HCT116 (cell line): Measurements from ENCODE around the gene SEPTIN2. TPM values are rescaled to one million over a fixed set of nuclear protein-coding genes. Genes with fewer than 3 reads are reported as not detected.

ENCODE experiments used
- ATAC-seq: fragments of 200-7000 bp; cut with Tn5 transposase; 2 replicates; pipeline ENCODE4 v1.9.1; 2020; ENCODE audit warnings: mild to moderate bottlenecking, moderate library complexity
- BruUV-seq: library from RNA; stranded (reverse); fragments of 400-500 nt; replicated peaks from 2 replicates; lab custom pipeline; 2021; lab: Mats Ljungman, UMichigan
- CTCF ChIA-PET: fragments of 300-600 bp; sonication (Branson Sonifier 250); formaldehyde crosslinking; loops from one replicate; lab custom pipeline; 2021; ENCODE audit warnings: antibody characterized with exemption; lab: Charles Lee
- POLR2A ChIA-PET: fragments of 300-600, 350-600 bp; sonication (Branson Sonifier 250); formaldehyde crosslinking; loops from one replicate; lab custom pipeline; 2021; ENCODE audit warnings: antibody characterized with exemption; lab: Charles Lee
- RAD21 ChIA-PET, 2 experiments: fragments of 300-600 bp; sonication (Branson Sonifier 250); formaldehyde crosslinking; loops; one replicate each; lab custom pipeline; 2023; ENCODE audit warnings: low total read pairs in 2 of 2; ENCODE audit not compliant: uncharacterized antibody in 2 of 2, unreplicated experiment in 2 of 2, low non-redundant PET in 1 of 2; lab: Charles Lee
- DNase-seq: peaks from one replicate; pipeline ENCODE4 v3.0.0-alpha.2; 2010; ENCODE audit warnings: low read depth, low spot score
- H2AFZ ChIP-seq: fragments of 200-600 bp; shearing (Covaris generic), sonication (generic); 2 replicates; pipeline ENCODE4 v1.6.1; 2017; ENCODE audit warnings: low read depth, mixed run types, mixed read lengths, antibody characterized with exemption, low read length; ENCODE audit not compliant: poor library complexity, severe bottlenecking
- H3K27ac ChIP-seq: 2 replicates; pipeline ENCODE4 v1.5.1; 2012; ENCODE audit warnings: low read depth, low read length
- H3K27me3 ChIP-seq: fragments of 200-600 bp; sonication (generic); 2 replicates; pipeline ENCODE4 v1.6.1; 2016; ENCODE audit warnings: mixed run types, low read length, mixed read lengths; ENCODE audit not compliant: insufficient read depth
- H3K36me3 ChIP-seq, 2 experiments: fragments of 200-500 bp in 1 of 2; fragments of 200-600 bp in 1 of 2; sonication (Bioruptor generic) in 1 of 2; sonication (generic) in 1 of 2; 2 replicates each; pipeline versions ENCODE4 v1.5.1 to v1.6.1; 2014 to 2016; ENCODE audit warnings: low read length in 2 of 2, inconsistent platforms in 1 of 2, mixed read lengths in 1 of 2, mixed run types in 1 of 2; ENCODE audit not compliant: insufficient read depth in 2 of 2, control insufficient read depth in 1 of 2
- H3K4me1 ChIP-seq, 2 experiments: fragments of 200-600 bp in 1 of 2; sonication (generic) in 1 of 2; 2 replicates each; pipeline versions ENCODE4 v1.5.1 to v1.6.1; 2012 to 2017; ENCODE audit warnings: low read length in 2 of 2, inconsistent platforms in 1 of 2, mild to moderate bottlenecking in 1 of 2, mixed read lengths in 1 of 2, mixed run types in 1 of 2, moderate library complexity in 1 of 2; ENCODE audit not compliant: insufficient read depth in 2 of 2, control insufficient read depth in 1 of 2
- H3K4me2 ChIP-seq: fragments of 200-600 bp; sonication (generic); 2 replicates; pipeline ENCODE4 v1.6.1; 2017; ENCODE audit warnings: mixed run types, low read length, mixed read lengths
- H3K4me3 ChIP-seq, 2 experiments: fragments of 200-600 bp in 1 of 2; sonication (generic) in 1 of 2; replicated peaks in 1 of 2; 2 replicates each; pipeline ENCODE4 v1.5.1; 2011 to 2016; ENCODE audit warnings: low read length in 2 of 2, control low read depth in 1 of 2, low read depth in 1 of 2, mild to moderate bottlenecking in 1 of 2, mixed read lengths in 1 of 2, mixed run types in 1 of 2
- H3K79me2 ChIP-seq: fragments of 200-600 bp; sonication (generic); 2 replicates; pipeline ENCODE4 v1.6.1; 2017; ENCODE audit warnings: mild to moderate bottlenecking, mixed run types, low read length, moderate library complexity, mixed read lengths; ENCODE audit not compliant: insufficient read depth
- H3K9ac ChIP-seq: fragments of 200-600 bp; sonication (generic); 2 replicates; pipeline ENCODE4 v1.6.1; 2016; ENCODE audit warnings: low read length, mixed read lengths
- H3K9me2 ChIP-seq: fragments of 200-600 bp; sonication (generic), shearing (Covaris generic); 2 replicates; pipeline ENCODE4 v1.6.1; 2017; ENCODE audit warnings: mixed run types, mild to moderate bottlenecking, moderate library complexity; ENCODE audit not compliant: insufficient read depth
- H3K9me3 ChIP-seq, 2 experiments: fragments of 200-500 bp in 1 of 2; fragments of 200-600 bp in 1 of 2; sonication (Bioruptor generic) in 1 of 2; sonication (generic) in 1 of 2; 2 replicates each; pipeline ENCODE4 v1.6.1; 2014 to 2017; ENCODE audit warnings: low read length in 2 of 2, mixed read lengths in 2 of 2, inconsistent platforms in 1 of 2, low read depth in 1 of 2, mild to moderate bottlenecking in 1 of 2, mixed run types in 1 of 2, moderate library complexity in 1 of 2; ENCODE audit not compliant: control insufficient read depth in 1 of 2, insufficient read depth in 1 of 2
- H4K20me1 ChIP-seq: fragments of 200-600 bp; sonication (generic), shearing (Covaris generic); 2 replicates; pipeline ENCODE4 v1.6.1; 2017; ENCODE audit warnings: mixed run types, mild to moderate bottlenecking, moderate library complexity; ENCODE audit not compliant: insufficient read depth
- ATF3 ChIP-seq: IDR thresholded peaks from 2 replicates; pipeline ENCODE4 v1.6.1; 2012
- CBX3 ChIP-seq: IDR thresholded peaks from 2 replicates; pipeline ENCODE4 v1.6.1; 2012; ENCODE audit warnings: low read depth
- CEBPB ChIP-seq: IDR thresholded peaks from 2 replicates; pipeline ENCODE4 v1.6.1; 2012; ENCODE audit warnings: low read depth
- CTCF ChIP-seq, 3 experiments: fragments of 200-600 bp in 1 of 3; sonication (generic) in 1 of 3; IDR thresholded peaks in 2 of 3; conservative IDR thresholded peaks in 1 of 3; 2 replicates each; pipeline ENCODE4 v1.5.1; 2012 to 2017; ENCODE audit warnings: low read depth in 2 of 3, low read length in 2 of 3, antibody characterized with exemption in 1 of 3, borderline replicate concordance in 1 of 3, control low read depth in 1 of 3, mild to moderate bottlenecking in 1 of 3, mixed read lengths in 1 of 3, mixed run types in 1 of 3, moderate library complexity in 1 of 3; ENCODE audit not compliant: insufficient read depth in 1 of 3
- EGR1 ChIP-seq: IDR thresholded peaks from 2 replicates; pipeline ENCODE4 v1.6.1; 2012; ENCODE audit warnings: low read depth
- FOSL1 ChIP-seq: IDR thresholded peaks from 2 replicates; pipeline ENCODE4 v1.6.1; 2012; ENCODE audit warnings: low read depth
- JUND ChIP-seq: IDR thresholded peaks from 2 replicates; pipeline ENCODE4 v1.6.1; 2012
- MAX ChIP-seq: IDR thresholded peaks from 2 replicates; pipeline ENCODE4 v1.6.1; 2012
- RAD21 ChIP-seq: IDR thresholded peaks from 2 replicates; pipeline ENCODE4 v1.6.1; 2012; ENCODE audit warnings: low read depth, mild to moderate bottlenecking
- SP1 ChIP-seq: IDR thresholded peaks from 2 replicates; pipeline ENCODE4 v1.6.1; 2012; ENCODE audit warnings: low read depth
- TCF7L2 ChIP-seq: IDR thresholded peaks from 2 replicates; pipeline ENCODE4 v1.7.0; 2011; ENCODE audit warnings: borderline replicate concordance, inconsistent platforms; ENCODE audit not compliant: insufficient read depth, insufficient read length; ENCODE audit errors: extremely low read depth
- ZBTB33 ChIP-seq: IDR thresholded peaks from 2 replicates; pipeline ENCODE4 v1.6.1; 2011; ENCODE audit warnings: mild to moderate bottlenecking, low read length, moderate library complexity; ENCODE audit not compliant: insufficient replicate concordance; ENCODE audit errors: extremely low read depth
- intact Hi-C: fragments of 100-400 bp; cut with micrococcal nuclease; formaldehyde crosslinking; loops from 2 replicates; pipeline ENCODE4 v1.10.0; 2022
- total RNA-seq: library from RNA; stranded (reverse); gene quantifications from one replicate; pipeline ENCODE4 v1.2.1, GENCODE V29; 2021; ENCODE audit not compliant: unreplicated experiment

SEPTIN2 gene
- total RNA-seq, 1 experiment from 2014 or later, result 317 TPM

- POLR2A ChIA-PET, result no interaction called here
- no peaks in the 10 kb centered on the region for H3K27me3 ChIP-seq
Measured at GRCh38 chr2:241372361-241372992, 56.8 kb downstream of the SEPTIN2 start.

More at GRCh38 chr2:241372361-241372992, 56.8 kb downstream of the SEPTIN2 start:
- TF ChIP-seq ZBTB33 (no peak), EGR1 (no peak), JUND (no peak), FOSL1 (no peak), MAX (no peak), ATF3 (no peak), SP1 (no peak), CEBPB (no peak), RAD21 (no peak), CBX3 (no peak), CTCF (IDR thresholded peaks at IDR 0.05 in 2 of 3, conservative IDR thresholded peaks at IDR 0.05 in 1 of 3; ENCODE audit: borderline replicate concordance in 1 of 3, insufficient read depth in 1 of 3, low read depth in 2 of 3, low read length in 2 of 3) (no peak), TCF7L2 (no peak)
- ChIA-PET CTCF (no interaction called here), RAD21 (interaction anchor here in 1 of 2 experiments (0.7 kb wide), 1 partner anchor 724 kb away, joined by 5 read pairs; no protein-coding TSS in a partner anchor)
- no peak for DNase-seq
- no peak overlapping the region for H3K4me2 ChIP-seq
- intact Hi-C loops, result no loop called here
- H3K4me1 ChIP-seq, result peaks cover 8 to 10% of the 10 kb centered on the region in 2 experiments
- H3K9me2 ChIP-seq, result no peaks in the 10 kb centered on the region
- H2AFZ ChIP-seq, result no peak overlapping the region
- no peaks in the 10 kb centered on the region for H4K20me1 ChIP-seq
- ATAC-seq, result no peak
- H3K79me2 ChIP-seq, result peaks cover 64% of the 10 kb centered on the region
- H3K4me3 ChIP-seq, result no peak overlapping the region
- H3K36me3 ChIP-seq, result peaks cover 0 to 9% of the 10 kb centered on the region in 2 experiments; a peak in 1 of 4 replicates
- BruUV-seq, result no TSS peak
- H3K9me3 ChIP-seq, result no peaks in the 10 kb centered on the region
- H3K9ac ChIP-seq, result no peak overlapping the region
- H3K27ac ChIP-seq, result no peak overlapping the region
